ENCODE measurements around the gene SLX4IP.
"Not testable (repeated sequence)": the region's sequence is repeated elsewhere in the genome, so short reads cannot be mapped to it uniquely, and the experiment has no call there.

Gene SLX4IP

DNA sequence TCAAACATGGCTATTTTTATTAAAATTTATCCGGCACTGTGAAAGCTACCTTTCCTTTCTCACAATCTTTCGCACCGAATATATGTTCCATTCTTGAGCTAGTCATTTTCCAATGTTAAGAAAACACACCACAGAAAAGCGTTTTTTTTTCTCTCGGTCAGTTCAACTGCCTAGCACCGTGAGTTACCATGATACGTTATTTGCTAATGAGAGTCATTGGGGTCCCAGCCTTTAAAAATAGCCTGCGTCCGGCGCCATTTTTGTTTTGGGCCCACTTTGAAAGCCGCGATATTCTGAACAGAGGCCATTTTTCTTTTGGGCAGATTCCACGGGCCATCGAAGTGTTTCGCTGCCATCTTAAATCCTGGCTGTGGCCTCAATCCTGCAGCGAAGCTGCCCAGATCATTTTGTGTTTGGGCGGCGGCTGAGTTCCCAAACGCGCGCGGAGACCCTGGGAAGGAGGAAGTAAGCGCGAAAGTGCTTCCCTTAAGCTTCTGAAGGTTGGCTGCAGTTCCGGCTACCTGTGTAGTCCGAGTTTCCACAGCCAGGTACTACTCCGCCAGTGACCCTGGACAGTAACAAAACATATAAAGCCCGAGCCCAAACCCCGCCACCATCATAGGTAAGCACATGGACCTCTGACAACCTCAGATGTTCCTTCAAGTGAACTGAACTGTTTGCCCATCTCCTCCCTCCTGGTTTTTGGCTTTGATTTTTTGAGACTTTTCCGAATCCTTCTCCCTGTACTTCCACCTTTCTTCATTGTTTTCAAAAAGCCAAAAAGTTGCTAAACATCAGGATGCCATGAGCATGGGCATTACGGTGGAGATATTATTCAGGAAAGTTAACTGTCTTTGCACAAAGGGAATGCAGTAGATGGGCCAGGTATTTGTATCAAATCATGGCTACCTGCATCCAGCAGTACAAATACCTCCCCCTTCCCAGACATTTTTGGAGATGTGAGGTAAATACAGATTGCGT, at the start of gene SLX4IP:
Gene SLX4IP (plus strand): TSS at position 474 of the 981 bp plus-strand sequence. CDS start 22,900 bp downstream, outside the sequence.
- peak; percentile 53 to 79 for DNase-seq (ENCODE audit: extremely low read depth in 1 of 2, low read depth in 1 of 2)

DNA sequence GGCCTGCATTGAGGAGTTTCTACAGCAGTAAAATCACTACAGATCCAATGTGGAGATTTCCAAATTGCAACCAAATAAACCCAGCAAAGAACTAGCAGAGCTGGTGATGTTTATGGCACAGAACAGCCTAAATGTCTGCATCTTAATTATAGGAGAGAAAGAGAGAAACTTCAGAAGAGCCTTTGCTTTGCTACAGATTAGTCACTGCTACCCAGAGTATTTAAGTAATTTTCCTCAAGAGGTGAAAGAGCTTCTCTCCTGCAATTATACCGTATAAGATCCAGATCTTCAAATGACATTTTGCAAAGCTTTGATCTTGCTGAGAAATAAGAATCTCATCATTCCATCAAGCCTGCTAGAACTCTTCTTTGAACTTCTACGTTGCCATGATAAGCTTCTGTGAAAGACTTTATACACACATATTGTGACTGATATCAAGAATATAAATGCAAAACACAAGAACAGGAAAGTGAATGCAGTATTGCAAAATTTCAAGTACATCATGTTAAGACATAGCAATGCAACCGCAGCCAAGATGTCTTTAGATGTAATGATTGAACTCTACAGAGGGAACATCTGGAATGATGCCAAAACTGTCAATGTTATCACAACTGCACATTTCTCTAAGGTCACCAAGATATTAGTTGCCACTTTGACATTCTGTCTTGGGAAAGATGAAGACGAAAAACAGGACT, 49.1 kb upstream of the SLX4IP start:
- DNase-seq (ENCODE audit: extremely low read depth in 1 of 2, low read depth in 1 of 2) = no peak

DNA sequence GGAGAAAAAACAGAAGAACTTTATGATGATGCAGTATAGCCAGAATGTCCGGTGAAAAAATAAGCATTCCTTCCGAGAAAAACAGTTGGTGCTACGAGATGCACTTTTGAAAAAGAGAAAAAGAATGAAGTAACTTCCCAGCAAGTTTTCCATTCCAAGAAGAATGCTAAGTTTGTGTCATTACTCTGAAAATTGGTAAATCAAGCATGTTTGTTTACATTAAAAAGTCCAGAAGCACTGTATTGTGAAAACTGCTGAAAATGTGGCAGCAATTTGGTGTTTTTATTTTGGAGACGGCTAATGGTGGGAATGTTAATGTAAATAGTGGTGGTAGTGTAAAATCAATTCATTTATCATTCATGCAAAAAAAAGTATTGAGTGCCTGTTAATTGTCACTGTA, 47.4 kb upstream of the SLX4IP start:
- no peak for DNase-seq (ENCODE audit: extremely low read depth in 1 of 2, low read depth in 1 of 2)

DNA sequence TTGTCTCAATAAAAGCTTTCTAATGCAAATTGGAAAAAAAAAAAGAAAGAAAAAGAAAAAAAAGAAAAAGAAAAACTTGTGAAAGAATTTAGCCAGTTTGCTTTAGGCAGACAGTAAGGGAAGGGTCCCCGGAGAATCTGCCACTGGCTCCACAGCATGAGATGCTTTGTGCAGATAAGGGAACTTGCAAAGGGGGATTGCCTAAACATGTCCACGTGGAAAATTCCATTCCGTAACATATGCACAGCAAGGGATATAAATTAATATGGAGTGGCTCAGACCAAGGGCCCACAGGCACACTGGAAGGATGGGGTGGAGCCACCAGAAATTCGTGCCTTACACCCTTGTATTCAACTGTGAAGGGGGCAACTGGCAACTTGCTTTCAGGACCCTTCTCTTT, 46.5 kb upstream of the SLX4IP start:
- no peak for DNase-seq (ENCODE audit: extremely low read depth in 1 of 2, low read depth in 1 of 2)

DNA sequence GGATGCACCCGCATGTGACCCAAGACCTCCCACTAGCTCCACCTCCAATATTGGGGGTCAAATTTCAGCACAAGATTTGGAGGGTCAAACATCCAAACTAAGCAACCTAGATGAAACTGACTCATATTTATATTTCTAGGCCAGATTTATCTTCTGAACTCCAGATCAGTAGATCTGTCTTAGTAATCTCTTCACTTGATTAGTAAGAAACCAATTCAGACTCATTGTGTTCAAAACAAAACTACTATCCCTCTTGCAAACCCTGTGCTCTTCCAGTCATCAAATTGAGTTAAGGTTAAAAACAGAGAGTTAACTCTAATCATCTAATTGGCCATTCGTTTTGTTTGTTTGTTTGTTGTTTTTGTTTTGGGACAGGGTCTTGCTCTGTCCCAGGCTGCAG, 44.4 kb upstream of the SLX4IP start:
- no peak for DNase-seq (ENCODE audit: extremely low read depth in 1 of 2, low read depth in 1 of 2)

DNA sequence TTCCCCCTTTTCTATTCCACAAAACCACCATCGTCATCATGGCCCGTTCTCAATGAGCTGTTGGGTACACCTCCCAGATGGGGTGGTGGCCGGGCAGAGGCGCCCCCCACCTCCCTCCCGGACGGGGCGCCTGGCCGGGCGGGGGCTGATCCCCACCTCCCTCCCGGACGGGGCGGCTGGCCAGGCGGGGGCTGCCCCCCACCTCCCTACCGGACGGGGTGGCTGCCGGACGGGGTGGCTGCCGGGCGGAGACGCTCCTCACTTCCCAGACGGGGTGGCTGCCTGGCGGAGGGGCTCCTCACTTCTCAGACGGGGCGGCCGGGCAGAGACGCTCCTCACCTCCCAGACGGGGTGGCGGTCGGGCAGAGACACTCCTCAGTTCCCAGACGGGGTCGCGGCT, 40.4 kb upstream of the SLX4IP start:
- DNase-seq (ENCODE audit: extremely low read depth in 1 of 2, low read depth in 1 of 2) = not testable (repeated sequence)

DNA sequence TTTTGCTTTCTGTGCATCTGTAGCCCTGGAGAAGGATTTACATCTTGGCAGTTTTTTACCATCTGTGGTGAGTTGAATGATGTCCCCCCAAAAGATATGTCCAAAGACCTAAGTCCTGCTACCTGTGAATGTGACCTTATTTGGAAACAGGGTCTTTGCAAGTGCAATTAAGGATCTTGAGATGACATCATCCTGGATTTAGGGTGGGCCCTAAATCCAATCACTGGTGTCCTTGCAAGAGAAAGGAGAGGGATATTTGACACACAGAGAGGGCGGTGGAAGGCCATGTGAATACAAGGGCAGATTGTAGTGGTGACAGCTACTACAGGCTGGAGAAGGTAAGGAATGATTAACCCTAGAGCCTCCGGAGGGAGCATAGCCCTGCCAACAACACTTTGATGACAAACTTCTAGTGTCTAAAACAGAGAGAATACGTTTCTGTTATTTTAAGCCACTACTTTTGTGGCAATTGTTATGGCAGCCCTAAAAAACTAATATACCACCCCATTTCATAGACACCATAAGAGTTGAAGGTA, 36.2 kb upstream of the SLX4IP start:
- no peak for DNase-seq (ENCODE audit: extremely low read depth in 1 of 2, low read depth in 1 of 2)

DNA sequence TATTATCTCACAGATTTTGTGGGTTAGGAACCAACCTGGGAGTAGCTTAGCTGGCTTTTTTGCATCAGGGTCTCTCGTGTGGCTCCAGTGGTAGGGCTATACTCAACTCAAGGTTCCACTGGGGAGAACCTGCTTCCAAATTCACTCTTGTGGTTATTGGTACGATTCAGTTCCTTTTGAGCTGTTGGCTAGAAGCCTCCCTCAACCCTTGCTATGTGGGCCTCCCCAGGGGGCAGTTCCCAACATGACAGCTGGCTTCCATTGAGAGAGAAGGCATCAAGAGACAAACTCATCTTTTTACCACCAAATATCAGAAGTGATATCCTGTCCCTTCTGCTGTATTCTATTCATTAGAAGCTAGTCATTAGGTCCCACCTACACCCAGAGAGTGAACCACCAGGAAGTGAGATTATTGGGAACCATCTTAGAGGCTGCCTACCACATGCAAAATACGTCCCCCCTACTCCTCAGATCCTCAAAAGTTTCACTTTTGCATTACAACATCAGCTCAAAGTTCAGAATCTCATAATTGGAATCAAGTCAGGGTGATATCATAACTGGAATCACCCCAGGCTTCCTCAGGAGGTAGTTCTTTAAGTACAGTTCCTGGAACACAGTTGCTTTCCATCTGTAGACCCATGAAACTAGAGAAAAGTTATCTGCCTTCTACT, 32.0 kb upstream of the SLX4IP start:
- no peak for DNase-seq (ENCODE audit: extremely low read depth in 1 of 2, low read depth in 1 of 2)

DNA sequence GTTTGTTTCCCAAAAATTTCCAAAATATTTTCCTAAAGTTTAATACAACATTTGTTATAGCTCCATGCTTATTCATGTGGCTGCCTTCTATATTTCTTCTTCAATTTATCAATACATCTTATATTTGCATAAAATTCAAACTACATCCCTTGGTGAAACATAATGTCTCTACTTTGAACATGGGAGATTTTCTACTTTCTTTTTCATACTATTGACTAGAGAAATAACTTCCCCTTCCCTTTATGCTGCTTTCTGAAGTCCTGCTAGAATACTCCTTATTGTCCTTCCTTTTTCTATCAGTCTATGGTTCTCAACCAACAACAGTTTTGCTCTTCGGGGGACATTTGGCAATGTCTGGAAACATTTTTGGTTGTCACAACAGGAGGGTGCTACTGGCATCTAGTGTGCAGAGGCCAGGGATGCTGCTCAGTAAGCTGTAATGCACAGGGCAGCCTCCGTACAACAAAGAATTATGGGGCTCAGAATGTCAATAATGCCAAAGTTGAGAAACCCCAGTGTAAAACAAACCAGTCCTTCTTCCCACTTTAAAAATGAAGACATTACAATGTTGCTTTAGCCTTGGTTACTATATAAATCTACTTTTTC, 31.0 kb upstream of the SLX4IP start:
- no peak for DNase-seq (ENCODE audit: extremely low read depth in 1 of 2, low read depth in 1 of 2)

DNA sequence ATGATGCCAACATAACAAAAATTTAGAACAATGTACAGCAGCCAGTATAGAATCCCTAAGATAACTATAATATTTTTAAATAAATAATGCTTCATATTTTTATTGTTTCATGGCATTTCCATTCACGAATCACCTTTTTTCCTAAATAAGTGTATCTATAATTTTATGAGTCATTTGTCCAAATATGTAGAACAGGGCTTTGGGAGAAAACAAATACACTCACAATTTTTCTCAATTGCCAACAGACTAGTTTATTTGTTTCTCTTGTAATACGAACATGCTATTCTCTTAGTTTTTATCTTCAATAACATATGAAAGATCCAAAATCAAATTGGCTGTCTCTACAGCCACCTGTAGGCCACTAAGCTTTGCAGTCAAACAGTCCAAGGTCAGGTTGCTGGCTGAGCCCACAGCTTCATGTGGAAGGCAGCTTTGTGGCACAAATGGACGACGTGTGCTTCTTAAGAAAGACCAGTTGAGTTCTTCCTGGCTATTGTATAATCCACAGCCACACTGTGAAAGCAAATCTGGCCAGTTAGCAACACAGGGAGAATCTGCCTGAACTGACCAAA, 30.1 kb upstream of the SLX4IP start:
- DNase-seq (ENCODE audit: extremely low read depth in 1 of 2, low read depth in 1 of 2) = no peak

DNA sequence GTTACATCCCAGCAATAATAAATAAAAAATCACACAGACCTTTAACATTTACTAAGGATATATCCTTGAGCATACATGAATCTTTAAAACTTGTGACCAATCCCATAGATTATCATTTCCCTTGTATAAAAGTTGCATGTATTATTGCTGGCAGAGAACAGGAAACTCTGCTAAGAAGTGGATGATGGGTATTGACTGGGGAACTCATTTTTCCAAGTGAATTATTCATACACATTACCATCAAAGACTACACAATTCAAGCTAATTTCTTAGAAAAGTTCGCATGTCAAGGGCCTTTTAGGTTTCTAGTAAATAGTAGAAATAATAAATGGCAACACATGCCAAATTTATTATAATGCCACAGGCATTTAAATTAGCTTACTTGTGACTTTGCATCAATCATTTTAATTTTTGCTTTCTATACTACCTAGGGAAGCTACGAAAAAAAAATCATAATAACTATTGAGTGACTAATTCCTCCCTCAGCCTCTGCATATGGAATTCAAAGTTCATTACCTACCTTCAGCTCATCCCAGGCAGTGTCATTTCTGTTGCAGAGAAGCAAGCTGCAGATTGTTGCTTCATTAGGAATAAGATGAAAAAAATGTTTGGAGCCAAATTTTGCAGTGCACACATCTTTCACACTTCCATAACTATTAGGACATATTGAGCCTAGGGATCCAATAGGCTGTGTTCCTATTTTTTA, 26.8 kb upstream of the SLX4IP start:
- no peak for DNase-seq (ENCODE audit: extremely low read depth in 1 of 2, low read depth in 1 of 2)

DNA sequence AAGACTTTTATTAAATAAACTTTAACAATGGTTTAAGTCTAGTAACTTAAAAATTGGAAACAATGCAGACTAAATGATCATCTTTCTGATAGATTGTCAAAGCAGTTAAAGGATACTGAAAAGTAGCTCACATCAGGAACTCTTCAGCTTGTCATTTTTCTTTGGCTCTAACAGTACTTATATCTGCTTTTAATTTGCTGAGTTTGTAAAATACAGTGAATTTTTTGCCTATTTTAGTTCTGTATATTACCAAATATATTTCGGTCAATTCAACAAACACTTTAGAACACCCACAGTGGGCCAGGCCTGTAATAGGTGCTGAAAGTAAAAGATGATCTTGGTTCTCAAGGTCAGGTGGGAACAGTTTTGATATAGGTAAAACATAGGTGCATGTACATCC, 23.4 kb upstream of the SLX4IP start:
- no peak for DNase-seq (ENCODE audit: extremely low read depth in 1 of 2, low read depth in 1 of 2)

DNA sequence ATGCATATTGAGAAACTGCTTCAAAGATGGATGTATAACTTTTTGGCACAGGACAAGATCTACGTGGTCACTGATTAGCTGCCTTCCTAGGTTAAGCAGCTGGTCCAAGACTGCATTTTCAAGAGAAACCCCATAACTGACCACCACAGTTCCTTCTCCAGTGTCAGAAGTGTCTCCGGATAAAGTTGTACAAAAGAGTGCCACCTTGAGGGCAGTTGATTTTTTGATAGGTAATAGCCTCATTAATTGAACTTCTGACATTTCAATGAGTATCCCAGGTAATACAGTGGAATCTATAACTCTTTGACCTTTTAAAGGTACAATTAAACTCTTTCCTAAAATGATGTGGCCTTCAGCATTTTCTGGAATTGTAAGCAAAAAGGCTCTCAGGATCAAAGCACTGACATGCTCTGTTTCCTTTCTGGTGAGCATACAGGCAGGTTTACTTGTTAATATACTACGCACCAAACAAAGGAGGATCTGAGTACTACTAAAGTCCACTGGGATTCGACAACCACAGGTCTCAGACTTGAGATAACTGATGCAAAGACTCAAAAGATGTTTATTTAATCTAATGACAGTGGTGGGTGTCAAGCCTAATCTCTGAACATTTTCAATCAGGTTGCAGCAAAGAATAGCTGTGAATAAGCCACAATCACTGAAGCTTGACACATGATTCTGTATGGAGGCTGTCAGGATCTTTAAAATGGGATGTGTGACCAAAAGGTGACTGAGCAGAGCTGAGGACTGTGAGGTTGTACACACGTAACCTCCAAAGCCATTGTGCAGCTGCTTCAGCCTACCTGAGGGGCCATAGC, 22.3 kb upstream of the SLX4IP start:
- no peak for DNase-seq (ENCODE audit: extremely low read depth in 1 of 2, low read depth in 1 of 2)

DNA sequence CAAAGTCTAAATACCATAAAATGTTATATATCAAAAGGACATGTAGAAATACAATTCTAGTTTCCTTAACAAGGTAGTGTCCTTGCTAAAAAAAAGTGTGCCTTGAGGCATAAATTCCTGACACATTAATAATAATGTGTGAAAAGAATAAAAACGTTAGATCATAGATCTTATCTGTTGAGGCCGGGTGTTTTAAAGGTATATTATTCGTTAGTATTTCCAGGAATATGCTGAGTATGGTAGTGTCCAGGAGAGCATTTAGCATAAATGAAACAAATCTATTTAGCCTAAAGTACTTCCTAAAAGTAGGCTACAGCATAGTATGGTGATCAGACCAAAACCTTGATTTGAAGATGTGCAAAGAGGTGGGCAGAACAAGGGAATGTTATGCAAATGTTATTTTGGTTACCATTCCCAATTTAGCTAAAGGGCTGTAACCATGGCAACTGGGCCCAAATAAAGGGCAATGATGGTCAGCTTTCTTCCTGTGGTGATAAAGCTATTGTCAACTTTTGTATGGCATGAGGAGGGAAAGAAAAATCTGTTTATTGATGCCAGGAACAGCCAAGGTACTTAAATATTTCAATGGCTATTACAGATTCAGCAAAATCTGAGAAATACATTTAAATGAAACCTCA, 20.0 kb upstream of the SLX4IP start:
- no peak for DNase-seq (ENCODE audit: extremely low read depth in 1 of 2, low read depth in 1 of 2)

DNA sequence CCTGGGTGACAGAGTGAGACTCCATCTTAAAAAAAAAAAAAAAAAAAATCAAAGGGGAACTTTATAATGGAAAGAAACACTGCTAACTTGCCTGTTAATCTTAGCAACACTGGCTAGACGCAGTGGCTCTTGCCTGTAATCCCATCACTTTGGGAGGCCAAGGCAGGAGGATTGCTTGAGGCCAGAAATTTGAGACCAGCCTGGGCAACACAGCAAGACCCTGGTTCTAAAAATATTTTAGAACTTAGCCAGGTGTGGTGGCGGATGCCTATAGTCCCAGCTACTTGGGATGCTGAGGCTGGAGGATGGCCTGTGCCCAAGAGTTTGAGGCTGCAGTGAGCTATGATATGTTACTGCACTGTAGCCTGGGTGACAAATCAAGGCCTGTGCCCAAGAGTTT, 17.9 kb upstream of the SLX4IP start:
- DNase-seq (ENCODE audit: extremely low read depth in 1 of 2, low read depth in 1 of 2) = not testable (repeated sequence)

DNA sequence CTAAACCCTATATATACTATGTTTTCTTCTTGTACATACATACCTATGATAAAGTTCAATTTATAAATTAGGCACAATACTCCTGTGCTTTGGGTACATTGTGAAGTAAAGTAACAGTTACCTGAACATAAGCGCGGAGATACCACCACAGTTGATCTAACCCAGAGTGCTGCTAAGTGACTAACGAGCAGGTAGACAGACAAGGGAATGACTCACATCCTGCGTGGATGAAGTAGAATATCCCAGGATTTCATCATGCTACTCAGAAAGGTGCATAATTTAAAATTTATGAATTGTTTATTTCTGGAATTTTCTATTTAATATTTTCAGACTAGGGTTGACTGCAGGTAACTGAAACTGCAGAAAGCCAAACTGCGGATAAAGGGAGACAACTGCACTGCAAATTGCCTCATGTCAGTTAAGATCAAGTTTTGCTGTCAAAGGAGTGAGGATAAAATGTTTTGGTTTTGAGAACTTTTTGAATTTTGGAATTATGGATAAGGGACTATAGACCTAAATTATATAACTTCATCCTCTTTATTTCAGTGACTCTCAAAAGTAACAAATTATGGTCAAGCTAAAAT, 15.5 kb upstream of the SLX4IP start:
- DNase-seq (ENCODE audit: extremely low read depth in 1 of 2, low read depth in 1 of 2) = no peak

DNA sequence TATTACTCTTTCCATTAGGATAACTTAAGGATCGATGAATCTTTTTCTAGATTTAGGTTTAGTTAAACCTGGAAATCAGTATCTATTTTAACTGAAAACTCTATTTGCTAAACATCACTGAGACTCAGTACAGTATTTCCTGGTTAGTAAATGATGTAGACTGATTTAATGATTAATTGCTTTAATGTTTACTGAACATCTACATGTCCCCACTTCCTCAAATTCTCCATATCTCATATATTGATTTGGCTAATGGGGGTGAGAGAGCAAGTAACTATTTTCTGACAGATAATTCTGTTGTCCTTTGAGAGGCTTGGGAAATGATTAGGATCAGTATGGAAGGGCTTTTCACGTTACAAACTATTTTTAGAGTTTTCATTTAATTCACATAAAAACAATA, 11.4 kb upstream of the SLX4IP start:
- no peak for DNase-seq (ENCODE audit: extremely low read depth in 1 of 2, low read depth in 1 of 2)

DNA sequence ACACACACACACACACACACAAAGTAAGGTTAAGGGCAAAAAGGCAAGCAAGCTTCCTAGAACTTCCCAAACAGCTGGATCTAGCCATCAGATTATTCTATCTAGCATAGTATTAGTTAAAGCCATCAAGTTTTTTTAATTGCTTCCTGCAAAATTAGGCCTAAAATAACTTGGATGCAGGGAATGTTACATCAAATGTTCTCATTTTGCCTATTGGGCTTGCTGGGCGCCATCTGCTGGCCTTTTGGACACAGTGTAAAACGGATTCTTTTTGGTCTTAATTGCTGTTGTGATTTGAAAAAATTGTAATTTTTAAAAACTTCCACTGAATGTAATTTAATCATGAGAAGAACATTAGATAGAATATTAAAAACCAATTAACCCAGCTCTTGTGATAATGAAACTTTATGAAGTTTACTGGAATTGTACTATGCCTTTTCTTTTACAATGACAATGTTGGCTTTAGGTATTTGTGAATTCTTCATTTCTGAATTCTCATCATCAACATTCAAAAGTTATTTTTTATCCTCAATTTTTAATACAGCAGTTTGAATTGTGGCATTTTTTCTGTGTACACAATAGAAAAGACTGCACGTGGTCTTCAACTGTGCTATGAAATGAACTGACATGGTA, 7.9 kb upstream of the SLX4IP start:
- DNase-seq (ENCODE audit: extremely low read depth in 1 of 2, low read depth in 1 of 2) = no peak

Measured in stimulated activated CD8-positive, alpha-beta memory T cell treated with anti-CD3 and anti-CD28 coated beads, Interleukin-7, amount 100 ng/mL, for 48 hours (primary cell).